ENCODE results near the gene VHLL.

GRCh38 chr1:156249593-156249992 lies 49.5 kb downstream of the VHLL start:
- no peak for TF ChIP-seq POLR2A (IDR thresholded peaks at IDR 0.05)
- TF ChIP-seq CTCF (IDR thresholded peaks at IDR 0.05), result no peak

All from stomach (tissue), 4 donors.